HepG2 (cell line): ENCODE measurements around the gene COBLL1. TPM values are rescaled to one million over a fixed set of nuclear protein-coding genes. Genes with fewer than 3 reads are reported as not detected.

ENCODE experiments used
- ATAC-seq: fragments of 200-7000 bp; cut with Tn5 transposase; 3 replicates; pipeline ENCODE4 v1.9.1; 2020; ENCODE audit warnings: mild to moderate bottlenecking, moderate library complexity
- BruUV-seq: library from RNA; stranded (reverse); fragments of 400-500 nt; replicated peaks from 2 replicates; lab custom pipeline; 2021; lab: Mats Ljungman, UMichigan
- CTCF ChIA-PET: fragments of 300-600 bp; formaldehyde crosslinking; extraction: SDS; loops from one replicate; lab custom pipeline; 2021; ENCODE audit warnings: low total read pairs, inconsistent platforms, low intra/inter-chr PET ratio; lab: Yijun Ruan, JAX
- POLR2A ChIA-PET: fragments of 350-600 bp; sonication (Branson Sonifier 250); formaldehyde crosslinking; loops from one replicate; lab custom pipeline; 2020; ENCODE audit warnings: antibody characterized with exemption, inconsistent platforms; lab: Yijun Ruan, JAX
- DNase-seq: peaks from one replicate; pipeline ENCODE4 v3.0.0-alpha.2; 2015; ENCODE audit warnings: low spot score
- FAIRE-seq: peaks from 3 replicates; lab custom pipeline; 2011; peaks lifted over from hg19 to GRCh38; lab: Jason Lieb, UNC
- H2AFZ ChIP-seq: one replicate; pipeline ENCODE4 v1.6.1; 2011; ENCODE audit warnings: low read length, inconsistent platforms
- H3K27ac ChIP-seq: fragments of 300-600 bp; 3 replicates; pipeline ENCODE4 v1.8.0; 2011; ENCODE audit warnings: mixed run types, mild to moderate bottlenecking, mixed read lengths, low read length, inconsistent platforms; ENCODE audit not compliant: insufficient read depth; ENCODE audit errors: extremely low read length
- H3K27me3 ChIP-seq, 2 experiments: fragments of 200-600 bp in 1 of 2; 2 replicates in 1 of 2; 3 replicates in 1 of 2; pipeline versions ENCODE4 v1.6.0 to v1.8.0; 2011; ENCODE audit warnings: low read length in 2 of 2, mild to moderate bottlenecking in 2 of 2, moderate library complexity in 2 of 2, inconsistent platforms in 1 of 2; ENCODE audit not compliant: insufficient read depth in 2 of 2, control insufficient read depth in 1 of 2
- H3K36me3 ChIP-seq, 2 experiments: fragments of 200-600 bp in 1 of 2; replicated peaks in 1 of 2; 2 replicates in 1 of 2; 3 replicates in 1 of 2; pipeline versions ENCODE4 v1.5.1 to v1.8.0; 2011; ENCODE audit warnings: low read length in 2 of 2, inconsistent platforms in 1 of 2; ENCODE audit not compliant: insufficient read depth in 2 of 2, control insufficient read depth in 1 of 2
- H3K4me1 ChIP-seq: 2 replicates; pipeline ENCODE4 v1.5.1; 2012; ENCODE audit warnings: low read length, inconsistent platforms; ENCODE audit not compliant: insufficient read depth
- H3K4me2 ChIP-seq: 2 replicates; pipeline ENCODE4 v1.6.0; 2011; ENCODE audit warnings: low read depth, low read length, inconsistent platforms
- H3K4me3 ChIP-seq, 3 experiments: fragments of 200-600 bp in 1 of 3; sonication (generic), shearing (Covaris generic) in 1 of 3; replicated peaks in 1 of 3; 2 replicates each; pipeline ENCODE4 v1.5.1; 2011 to 2016; ENCODE audit warnings: low read length in 3 of 3, inconsistent platforms in 2 of 3, low read depth in 2 of 3, mild to moderate bottlenecking in 2 of 3, control low read depth in 1 of 3, mixed read lengths in 1 of 3; ENCODE audit not compliant: insufficient read depth in 1 of 3
- H3K79me2 ChIP-seq: one replicate; pipeline ENCODE4 v1.6.1; 2011; ENCODE audit warnings: low read length, inconsistent platforms; ENCODE audit not compliant: insufficient read depth
- H3K9ac ChIP-seq: 2 replicates; pipeline ENCODE4 v1.6.0; 2011; ENCODE audit warnings: mild to moderate bottlenecking, low read depth, low read length, inconsistent platforms; ENCODE audit not compliant: insufficient read depth
- H3K9me3 ChIP-seq: 2 replicates; pipeline ENCODE4 v1.5.1; 2012; ENCODE audit warnings: mild to moderate bottlenecking, low read length
- H4K20me1 ChIP-seq: 2 replicates; pipeline ENCODE4 v1.6.0; 2011; ENCODE audit warnings: inconsistent platforms, mild to moderate bottlenecking, low read length, moderate library complexity; ENCODE audit not compliant: insufficient read depth
- AGO2 ChIP-seq: fragments of 200-400 bp; formaldehyde crosslinking; optimal IDR thresholded peaks from 2 replicates; pipeline ENCODE3; 2017; ENCODE audit warnings: mild to moderate bottlenecking, low read depth, low read length, moderate library complexity
- DNMT3B ChIP-seq: conservative IDR thresholded peaks from 2 replicates; pipeline ENCODE4 v1.6.1; 2016; ENCODE audit warnings: missing biosample characterization, control low read depth
- GZF1 ChIP-seq: sonication (generic); formaldehyde crosslinking; IDR thresholded peaks from 2 replicates; pipeline ENCODE4 v1.5.1; 2020; ENCODE audit warnings: mild to moderate bottlenecking, missing genetic modification reagents
- JUND ChIP-seq: sonication (generic); formaldehyde crosslinking; IDR thresholded peaks from 2 replicates; pipeline ENCODE4 v1.8.0; 2022; ENCODE audit warnings: mild to moderate bottlenecking, missing genetic modification reagents
- MTF2 ChIP-seq: sonication (generic); formaldehyde crosslinking; IDR thresholded peaks from 2 replicates; pipeline ENCODE4 v1.5.0; 2020; ENCODE audit warnings: missing genetic modification reagents, borderline replicate concordance
- POLR2A ChIP-seq, 2 experiments: IDR thresholded peaks; 2 replicates each; pipeline ENCODE4 v1.6.1; 2011; ENCODE audit warnings: low read depth in 2 of 2, low read length in 2 of 2, mild to moderate bottlenecking in 1 of 2, moderate library complexity in 1 of 2; ENCODE audit not compliant: insufficient read depth in 1 of 2
- POLR2G ChIP-seq: fragments of 200-400 bp; formaldehyde crosslinking; IDR thresholded peaks from 2 replicates; pipeline ENCODE4 v1.6.1; 2018; ENCODE audit warnings: mild to moderate bottlenecking, low read depth, low read length, moderate library complexity
- PTBP1 ChIP-seq: fragments of 200-400 bp; formaldehyde crosslinking; IDR thresholded peaks from 2 replicates; pipeline ENCODE4 v1.6.1; 2018; ENCODE audit warnings: low read length, low read depth; ENCODE audit not compliant: poor library complexity, severe bottlenecking
- SIN3B ChIP-seq: fragments of 150-350 bp; IDR thresholded peaks from 2 replicates; pipeline ENCODE4 v1.6.1; 2014; ENCODE audit warnings: low read length
- TMF1 ChIP-seq: sonication (generic); formaldehyde crosslinking; IDR thresholded peaks from 2 replicates; pipeline ENCODE4 v1.8.1; 2022; ENCODE audit warnings: low read depth, missing genetic modification reagents
- ZMYM4 ChIP-seq: sonication (generic); formaldehyde crosslinking; IDR thresholded peaks from 2 replicates; pipeline ENCODE4 v1.8.1; 2023; ENCODE audit warnings: mild to moderate bottlenecking, missing genetic modification reagents
- ZNF607 ChIP-seq: sonication (generic); formaldehyde crosslinking; IDR thresholded peaks from 2 replicates; pipeline ENCODE4 v1.5.1; 2020; ENCODE audit warnings: missing genetic modification reagents, mild to moderate bottlenecking, borderline replicate concordance
- ZNF850 ChIP-seq: sonication (generic); formaldehyde crosslinking; conservative IDR thresholded peaks from 2 replicates; pipeline ENCODE4 v1.9.0; 2021; ENCODE audit warnings: mild to moderate bottlenecking, missing genetic modification reagents
- ZNF891 ChIP-seq: sonication (generic); formaldehyde crosslinking; IDR thresholded peaks from 2 replicates; pipeline ENCODE4 v1.5.0; 2020; ENCODE audit warnings: mild to moderate bottlenecking, missing genetic modification reagents
- WGBS: methylation state at CpG from one replicate; pipeline ENCODE4 v1.1.6; 2017; ENCODE audit warnings: low lambda C conversion rate; 5-methylcytosine and 5-hydroxymethylcytosine counted together
- in situ Hi-C: cut with HindIII; loops from 2 replicates; pipeline ENCODE4 v1.10.0; 2017; ENCODE audit warnings: low pct_unique_long_range_greater_than_20kb; ENCODE audit not compliant: extremely low pct_ligation_motif_present
- intact Hi-C: fragments of 100-400 bp; cut with micrococcal nuclease; formaldehyde crosslinking; loops from one replicate; pipeline ENCODE4 v1.10.0; 2022; ENCODE audit not compliant: unreplicated experiment
- polyA plus RNA-seq, 8 experiments: library from polyadenylated mRNA; depleted of rRNA in 3 of 8; stranded (reverse) in 7 of 8; unstranded in 1 of 8; fragments of >200 nt; fragmentation: Illumina TruSeq in 4 of 8; extraction: Trizol in 4 of 8; gene quantifications; 2 replicates each; pipeline versions ENCODE4 v1.2.1 to v1.2.3, GENCODE V29; 2011 to 2016; ENCODE audit warnings: low read depth in 4 of 8, missing spikeins in 1 of 8, mixed read lengths in 1 of 8; ENCODE audit not compliant: insufficient read depth in 1 of 8
- total RNA-seq, 5 experiments: library from RNA; depleted of rRNA; stranded (reverse); fragments of >200 nt; fragmentation: Illumina TruSeq; extraction: Trizol; gene quantifications; 2 replicates each; pipeline ENCODE4 v1.2.3, GENCODE V29; 2016; ENCODE audit warnings: low read depth in 1 of 5
- TF ChIP-seq, protein P1 (sequence below): sonication (generic); formaldehyde crosslinking; IDR thresholded peaks from 2 replicates; pipeline ENCODE4 v1.4.0; 2020; ENCODE audit warnings: missing genetic modification reagents
- TF ChIP-seq, protein P2 (sequence below): sonication (generic); formaldehyde crosslinking; IDR thresholded peaks from 2 replicates; pipeline ENCODE4 v1.4.0; 2020; ENCODE audit warnings: mild to moderate bottlenecking, missing genetic modification reagents
- TF ChIP-seq, protein P3 (sequence below): sonication (generic); formaldehyde crosslinking; IDR thresholded peaks from 2 replicates; pipeline ENCODE4 v1.5.1; 2020; ENCODE audit warnings: mild to moderate bottlenecking, missing genetic modification reagents, moderate library complexity

Gene COBLL1
- total and polyA plus RNA-seq, 2 of the 13 experiments (the other 11 are each of a cell fraction or from before 2014, with no cell fraction given), result 32.6 to 86.8 TPM

DNA sequence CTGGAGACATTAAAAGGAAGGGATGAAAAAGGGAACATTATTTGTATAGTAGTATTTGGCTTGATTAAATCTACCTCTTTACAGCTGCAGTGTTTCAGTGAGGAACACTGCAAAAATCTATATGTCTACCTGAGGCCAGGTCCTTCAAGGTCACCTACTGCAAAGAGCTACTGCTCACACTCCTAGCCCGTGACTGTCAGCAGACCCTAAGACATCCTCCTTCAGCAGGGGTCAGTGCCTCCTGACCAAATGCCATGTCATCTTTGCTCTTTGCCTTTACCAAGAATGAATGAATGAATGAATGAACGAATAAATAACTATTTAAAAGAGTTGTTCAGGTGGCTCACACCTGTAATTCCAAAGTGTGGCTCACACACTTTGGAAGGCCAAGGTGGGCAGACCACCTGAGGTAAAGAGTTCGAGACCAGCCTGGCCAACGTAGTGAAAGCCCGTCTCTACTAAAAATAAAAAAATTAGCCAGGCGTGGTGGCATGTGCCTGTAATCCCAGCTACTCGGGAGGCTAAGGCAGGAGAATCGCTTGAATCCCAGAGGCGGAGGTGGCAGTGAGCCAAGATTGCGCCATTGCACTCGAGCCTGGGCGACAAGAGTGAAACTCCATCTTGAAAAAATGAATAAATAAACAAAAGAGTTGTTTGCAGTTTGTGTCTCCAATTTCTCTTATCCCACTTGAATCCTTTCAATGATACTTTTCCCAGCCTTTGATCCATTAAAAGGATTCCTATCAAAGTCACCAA lies 136.0 kb downstream of the COBLL1 start:
- Histone ChIP-seq H3K9me3 (no peaks in the 10 kb centered on the region), H3K27me3 (no peaks in the 10 kb centered on the region), H3K9ac (no peak overlapping the region), H3K4me3 (no peak overlapping the region), H3K27ac (peak overlapping the region; percentile 8), H3K36me3 (peaks cover 3 to 30% of the 10 kb centered on the region in 2 experiments; a peak in 4 of 5 replicates), H3K4me1 (peaks cover 55% of the 10 kb centered on the region), H3K79me2 (no peaks in the 10 kb centered on the region), H3K4me2 (no peak overlapping the region), H2AFZ (no peak overlapping the region), H4K20me1 (no peaks in the 10 kb centered on the region)
- CTCF ChIA-PET, result no interaction called here
- POLR2A ChIA-PET, result no interaction called here
- ATAC-seq (0 out of 3 replicates have a peak, but pooled peaks have one; percentile 13), DNase-seq (no peak), FAIRE-seq (no peak)
- WGBS, result 97% methylated on average over 12 of the region's 12 CpGs
- BruUV-seq, result no TSS peak
- intact Hi-C loops, result no loop called here
- in situ Hi-C loops, result no loop called here
- TF ChIP-seq, protein P1, sequence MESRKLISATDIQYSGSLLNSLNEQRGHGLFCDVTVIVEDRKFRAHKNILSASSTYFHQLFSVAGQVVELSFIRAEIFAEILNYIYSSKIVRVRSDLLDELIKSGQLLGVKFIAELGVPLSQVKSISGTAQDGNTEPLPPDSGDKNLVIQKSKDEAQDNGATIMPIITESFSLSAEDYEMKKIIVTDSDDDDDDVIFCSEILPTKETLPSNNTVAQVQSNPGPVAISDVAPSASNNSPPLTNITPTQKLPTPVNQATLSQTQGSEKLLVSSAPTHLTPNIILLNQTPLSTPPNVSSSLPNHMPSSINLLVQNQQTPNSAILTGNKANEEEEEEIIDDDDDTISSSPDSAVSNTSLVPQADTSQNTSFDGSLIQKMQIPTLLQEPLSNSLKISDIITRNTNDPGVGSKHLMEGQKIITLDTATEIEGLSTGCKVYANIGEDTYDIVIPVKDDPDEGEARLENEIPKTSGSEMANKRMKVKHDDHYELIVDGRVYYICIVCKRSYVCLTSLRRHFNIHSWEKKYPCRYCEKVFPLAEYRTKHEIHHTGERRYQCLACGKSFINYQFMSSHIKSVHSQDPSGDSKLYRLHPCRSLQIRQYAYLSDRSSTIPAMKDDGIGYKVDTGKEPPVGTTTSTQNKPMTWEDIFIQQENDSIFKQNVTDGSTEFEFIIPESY (CRISPR knock-in tag), result peak; percentile 42; the same call in 1 of the 2 replicates
- TF ChIP-seq PTBP1 (no peak), POLR2A (IDR thresholded peaks at IDR 0.05; ENCODE audit: insufficient read depth in 1 of 2, low read depth in 2 of 2, low read length in 2 of 2) (0 out of 4 replicates have a peak, but pooled peaks of 1 of the 2 experiments have one; percentile 38), ZNF850 (no peak), AGO2 (peak; percentile 45), POLR2G (0 out of 2 replicates have a peak, but pooled peaks have one; percentile 51), DNMT3B (no peak), TMF1 (CRISPR knock-in tag) (no peak), ZMYM4 (CRISPR knock-in tag) (peak; percentile 31; the same call in 1 of the 2 replicates), GZF1 (no peak), MTF2 (CRISPR knock-in tag) (no peak), ZNF891 (CRISPR knock-in tag) (no peak), SIN3B (no peak), JUND (CRISPR knock-in tag) (no peak), ZNF607 (no peak)
- TF ChIP-seq, protein P2, sequence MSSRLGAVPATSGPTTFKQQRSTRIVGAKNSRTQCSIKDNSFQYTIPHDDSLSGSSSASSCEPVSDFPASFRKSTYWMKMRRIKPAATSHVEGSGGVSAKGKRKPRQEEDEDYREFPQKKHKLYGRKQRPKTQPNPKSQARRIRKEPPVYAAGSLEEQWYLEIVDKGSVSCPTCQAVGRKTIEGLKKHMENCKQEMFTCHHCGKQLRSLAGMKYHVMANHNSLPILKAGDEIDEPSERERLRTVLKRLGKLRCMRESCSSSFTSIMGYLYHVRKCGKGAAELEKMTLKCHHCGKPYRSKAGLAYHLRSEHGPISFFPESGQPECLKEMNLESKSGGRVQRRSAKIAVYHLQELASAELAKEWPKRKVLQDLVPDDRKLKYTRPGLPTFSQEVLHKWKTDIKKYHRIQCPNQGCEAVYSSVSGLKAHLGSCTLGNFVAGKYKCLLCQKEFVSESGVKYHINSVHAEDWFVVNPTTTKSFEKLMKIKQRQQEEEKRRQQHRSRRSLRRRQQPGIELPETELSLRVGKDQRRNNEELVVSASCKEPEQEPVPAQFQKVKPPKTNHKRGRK (CRISPR knock-in tag), result no peak
- TF ChIP-seq, protein P3, sequence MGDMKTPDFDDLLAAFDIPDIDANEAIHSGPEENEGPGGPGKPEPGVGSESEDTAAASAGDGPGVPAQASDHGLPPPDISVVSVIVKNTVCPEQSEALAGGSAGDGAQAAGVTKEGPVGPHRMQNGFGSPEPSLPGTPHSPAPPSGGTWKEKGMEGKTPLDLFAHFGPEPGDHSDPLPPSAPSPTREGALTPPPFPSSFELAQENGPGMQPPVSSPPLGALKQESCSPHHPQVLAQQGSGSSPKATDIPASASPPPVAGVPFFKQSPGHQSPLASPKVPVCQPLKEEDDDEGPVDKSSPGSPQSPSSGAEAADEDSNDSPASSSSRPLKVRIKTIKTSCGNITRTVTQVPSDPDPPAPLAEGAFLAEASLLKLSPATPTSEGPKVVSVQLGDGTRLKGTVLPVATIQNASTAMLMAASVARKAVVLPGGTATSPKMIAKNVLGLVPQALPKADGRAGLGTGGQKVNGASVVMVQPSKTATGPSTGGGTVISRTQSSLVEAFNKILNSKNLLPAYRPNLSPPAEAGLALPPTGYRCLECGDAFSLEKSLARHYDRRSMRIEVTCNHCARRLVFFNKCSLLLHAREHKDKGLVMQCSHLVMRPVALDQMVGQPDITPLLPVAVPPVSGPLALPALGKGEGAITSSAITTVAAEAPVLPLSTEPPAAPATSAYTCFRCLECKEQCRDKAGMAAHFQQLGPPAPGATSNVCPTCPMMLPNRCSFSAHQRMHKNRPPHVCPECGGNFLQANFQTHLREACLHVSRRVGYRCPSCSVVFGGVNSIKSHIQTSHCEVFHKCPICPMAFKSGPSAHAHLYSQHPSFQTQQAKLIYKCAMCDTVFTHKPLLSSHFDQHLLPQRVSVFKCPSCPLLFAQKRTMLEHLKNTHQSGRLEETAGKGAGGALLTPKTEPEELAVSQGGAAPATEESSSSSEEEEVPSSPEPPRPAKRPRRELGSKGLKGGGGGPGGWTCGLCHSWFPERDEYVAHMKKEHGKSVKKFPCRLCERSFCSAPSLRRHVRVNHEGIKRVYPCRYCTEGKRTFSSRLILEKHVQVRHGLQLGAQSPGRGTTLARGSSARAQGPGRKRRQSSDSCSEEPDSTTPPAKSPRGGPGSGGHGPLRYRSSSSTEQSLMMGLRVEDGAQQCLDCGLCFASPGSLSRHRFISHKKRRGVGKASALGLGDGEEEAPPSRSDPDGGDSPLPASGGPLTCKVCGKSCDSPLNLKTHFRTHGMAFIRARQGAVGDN (CRISPR knock-in tag), result 0 out of 2 replicates have a peak, but pooled peaks have one; percentile 16
